MM.1S (cell line): Measurements from ENCODE around the gene CLSTN1.
"Not testable (repeated sequence)": the region's sequence is repeated elsewhere in the genome, so short reads cannot be mapped to it uniquely, and the experiment has no call there.

Experiments used
- DNase-seq: peaks from one replicate; pipeline ENCODE4 v3.0.0-alpha.2; 2015
- H2AFZ ChIP-seq: fragments of 300-600 bp; sonication (generic); 2 replicates; pipeline ENCODE4 v1.6.0; 2016; ENCODE audit warnings: antibody characterized with exemption, low read length
- H3F3A ChIP-seq: fragments of 300-600 bp; sonication (generic); 2 replicates; pipeline ENCODE4 v1.6.1; 2016; ENCODE audit warnings: mild to moderate bottlenecking, antibody characterized with exemption, low read length, moderate library complexity, mixed read lengths; ENCODE audit not compliant: insufficient read depth
- H3K27ac ChIP-seq: fragments of 300-600 bp; sonication (generic); 2 replicates; pipeline ENCODE4 v1.5.1; 2016; ENCODE audit warnings: mild to moderate bottlenecking, low read length
- H3K27me3 ChIP-seq: fragments of 300-600 bp; sonication (generic); replicated peaks from 2 replicates; pipeline ENCODE4 v1.6.0; 2016; ENCODE audit warnings: low read length; ENCODE audit not compliant: insufficient read depth
- H3K36me3 ChIP-seq: fragments of 300-600 bp; sonication (generic); replicated peaks from 2 replicates; pipeline ENCODE4 v1.6.1; 2016; ENCODE audit warnings: mild to moderate bottlenecking, low read length, mixed read lengths; ENCODE audit not compliant: insufficient read depth
- H3K4me1 ChIP-seq: fragments of 300-600 bp; sonication (generic); 2 replicates; pipeline ENCODE4 v1.6.1; 2016; ENCODE audit warnings: low read length, mixed read lengths
- H3K4me2 ChIP-seq: fragments of 300-600 bp; sonication (generic); 2 replicates; pipeline ENCODE4 v1.6.0; 2016; ENCODE audit warnings: low read depth, low read length
- H3K4me3 ChIP-seq: fragments of 300-600 bp; sonication (generic); 2 replicates; pipeline ENCODE4 v1.5.1; 2016; ENCODE audit warnings: low read length, mixed read lengths
- H3K79me2 ChIP-seq: fragments of 300-600 bp; sonication (generic); 2 replicates; pipeline ENCODE4 v1.6.1; 2016; ENCODE audit warnings: mixed run types, low read length, mixed read lengths
- H3K9ac ChIP-seq: fragments of 300-600 bp; sonication (generic); 2 replicates; pipeline ENCODE4 v1.6.1; 2016; ENCODE audit warnings: low read length, mixed read lengths
- H3K9me2 ChIP-seq: fragments of 300-600 bp; sonication (generic); replicated peaks from 2 replicates; pipeline ENCODE4 v1.6.1; 2016; ENCODE audit warnings: mild to moderate bottlenecking, low read length, mixed read lengths; ENCODE audit not compliant: insufficient read depth
- H3K9me3 ChIP-seq: fragments of 300-600 bp; sonication (generic); replicated peaks from 2 replicates; pipeline ENCODE4 v1.6.1; 2016; ENCODE audit warnings: mild to moderate bottlenecking, low read length, mixed read lengths; ENCODE audit not compliant: insufficient read depth
- H4K20me1 ChIP-seq: fragments of 300-600 bp; sonication (generic); 2 replicates; pipeline ENCODE4 v1.6.1; 2016; ENCODE audit warnings: mild to moderate bottlenecking, low read length, moderate library complexity, mixed read lengths; ENCODE audit not compliant: insufficient read depth
- CTCF ChIP-seq: fragments of 300-600 bp; sonication (generic); IDR thresholded peaks from 2 replicates; pipeline ENCODE4 v1.5.1; 2016; ENCODE audit warnings: antibody characterized with exemption, low read length, mixed read lengths
- EZH2 ChIP-seq: fragments of 300-600 bp; sonication (generic); optimal IDR thresholded peaks from 2 replicates; pipeline ENCODE3; 2017; ENCODE audit warnings: low read depth, mild to moderate bottlenecking, antibody characterized with exemption, low read length, mixed read lengths
- EZH2phosphoT487 ChIP-seq: fragments of 300-600 bp; sonication (generic); IDR thresholded peaks from 2 replicates; pipeline ENCODE4 v1.6.1; 2018; ENCODE audit warnings: antibody characterized with exemption, low read length

Gene CLSTN1

GRCh38 chr1:9755441-9755995, 68.2 kb downstream of the CLSTN1 start:
- no peak for DNase-seq
- H2AFZ ChIP-seq, result no peak overlapping the region
- no peaks in the 10 kb centered on the region for H3K27me3 ChIP-seq
- H3K9me3 ChIP-seq, result no peaks in the 10 kb centered on the region
- TF ChIP-seq EZH2, result no peak
- TF ChIP-seq CTCF, result no peak
- TF ChIP-seq EZH2phosphoT487, result no peak
- H3K79me2 ChIP-seq, result peaks cover 21% of the 10 kb centered on the region
- no peaks in the 10 kb centered on the region for H4K20me1 ChIP-seq
- no peak overlapping the region for H3K9ac ChIP-seq
- H3K9me2 ChIP-seq, result no peaks in the 10 kb centered on the region
- H3F3A ChIP-seq, result no peaks in the 10 kb centered on the region
- H3K4me1 ChIP-seq, result no peaks in the 10 kb centered on the region
- no peak overlapping the region for H3K27ac ChIP-seq
- H3K36me3 ChIP-seq, result no peaks in the 10 kb centered on the region
- no peak overlapping the region for H3K4me2 ChIP-seq
- no peak overlapping the region for H3K4me3 ChIP-seq

GRCh38 chr1:9753121-9753531, 70.6 kb downstream of the CLSTN1 start:
- H3K4me3 ChIP-seq, result no peak overlapping the region
- no peaks in the 10 kb centered on the region for H3F3A ChIP-seq
- H3K4me2 ChIP-seq, result no peak overlapping the region
- no peaks in the 10 kb centered on the region for H3K36me3 ChIP-seq
- H3K9ac ChIP-seq, result no peak overlapping the region
- H3K9me2 ChIP-seq, result no peaks in the 10 kb centered on the region
- no peaks in the 10 kb centered on the region for H4K20me1 ChIP-seq
- no peaks in the 10 kb centered on the region for H3K9me3 ChIP-seq
- no peaks in the 10 kb centered on the region for H3K27me3 ChIP-seq
- no peak overlapping the region for H3K27ac ChIP-seq
- no peak for TF ChIP-seq EZH2phosphoT487
- TF ChIP-seq CTCF, result no peak
- TF ChIP-seq EZH2, result no peak
- DNase-seq, result no peak
- H2AFZ ChIP-seq, result no peak overlapping the region
- H3K4me1 ChIP-seq, result no peaks in the 10 kb centered on the region
- peaks cover 5% of the 10 kb centered on the region for H3K79me2 ChIP-seq

GRCh38 chr1:9751971-9752370, 71.8 kb downstream of the CLSTN1 start:
- H3K9ac ChIP-seq, result no peak overlapping the region
- H3K79me2 ChIP-seq, result no peaks in the 10 kb centered on the region; the same call in 1 of the 2 replicates
- H3K36me3 ChIP-seq, result no peaks in the 10 kb centered on the region
- H3K4me1 ChIP-seq, result no peaks in the 10 kb centered on the region
- no peak for TF ChIP-seq CTCF
- H3K27ac ChIP-seq, result no peak overlapping the region
- no peaks in the 10 kb centered on the region for H3K27me3 ChIP-seq
- H3K9me3 ChIP-seq, result no peaks in the 10 kb centered on the region
- no peak overlapping the region for H3K4me2 ChIP-seq
- no peak overlapping the region for H2AFZ ChIP-seq
- no peak for DNase-seq
- no peaks in the 10 kb centered on the region for H3K9me2 ChIP-seq
- no peak overlapping the region for H3K4me3 ChIP-seq
- no peaks in the 10 kb centered on the region for H3F3A ChIP-seq
- no peaks in the 10 kb centered on the region for H4K20me1 ChIP-seq

- no peak for TF ChIP-seq EZH2phosphoT487
- no peak for TF ChIP-seq EZH2
- TF ChIP-seq CTCF, result no peak
- DNase-seq, result no peak
- Histone ChIP-seq H3K27me3 (no peaks in the 10 kb centered on the region), H3K27ac (no peak overlapping the region), H2AFZ (no peak overlapping the region), H3K9me2 (no peaks in the 10 kb centered on the region), H3K9ac (no peak overlapping the region), H3K4me1 (no peaks in the 10 kb centered on the region), H3K4me3 (no peak overlapping the region), H3F3A (no peaks in the 10 kb centered on the region), H4K20me1 (no peaks in the 10 kb centered on the region), H3K79me2 (no peaks in the 10 kb centered on the region), H3K36me3 (no peaks in the 10 kb centered on the region), H3K9me3 (no peaks in the 10 kb centered on the region), H3K4me2 (no peak overlapping the region)
Measured at GRCh38 chr1:9749361-9749760, 74.4 kb downstream of the CLSTN1 start.

- H3K79me2 ChIP-seq, H3K9me2 ChIP-seq, H3K4me1 ChIP-seq, H3K4me3 ChIP-seq, DNase-seq, H2AFZ ChIP-seq, H3K4me2 ChIP-seq, H3K36me3 ChIP-seq, H4K20me1 ChIP-seq, H3K27ac ChIP-seq, H3K27me3 ChIP-seq, H3F3A ChIP-seq, H3K9ac ChIP-seq, H3K9me3 ChIP-seq: not testable (repeated sequence)
Measured at GRCh38 chr1:9748391-9748790, 75.4 kb downstream of the CLSTN1 start.
